Mesendoderm (in vitro differentiated cells): ENCODE data around the gene TBPL2.
"Not testable (repeated sequence)": the region's sequence is repeated elsewhere in the genome, so short reads cannot be mapped to it uniquely, and the experiment has no call there.

Experiments used
- DNase-seq: peaks from one replicate; pipeline ENCODE4 v3.0.0; 2013
- H2AK5ac ChIP-seq: 2 replicates; pipeline ENCODE4 v1.6.1; 2013; ENCODE audit warnings: low read length, inconsistent platforms
- H2BK120ac ChIP-seq: 2 replicates; pipeline ENCODE4 v1.6.1; 2013; ENCODE audit warnings: low read depth, mild to moderate bottlenecking, low read length, moderate library complexity, mixed read lengths
- H2BK15ac ChIP-seq: replicated peaks from 2 replicates; pipeline ENCODE4 v1.6.1; 2013; ENCODE audit warnings: low read depth, mild to moderate bottlenecking, moderate library complexity
- H2BK5ac ChIP-seq: 2 replicates; pipeline ENCODE4 v1.6.1; 2013; ENCODE audit warnings: low read length, inconsistent platforms
- H3K18ac ChIP-seq: 2 replicates; pipeline ENCODE4 v1.6.1; 2013; ENCODE audit warnings: mild to moderate bottlenecking, low read length, mixed read lengths
- H3K23ac ChIP-seq: one replicate; pipeline ENCODE4 v1.6.1; 2013; ENCODE audit warnings: low read length
- H3K27ac ChIP-seq: 2 replicates; pipeline ENCODE4 v1.5.1; 2013; ENCODE audit warnings: low read depth, mild to moderate bottlenecking, inconsistent platforms, low read length, moderate library complexity
- H3K27me3 ChIP-seq: 2 replicates; pipeline ENCODE4 v1.6.1; 2013; ENCODE audit warnings: low read length, control low read depth, mild to moderate bottlenecking, inconsistent platforms; ENCODE audit not compliant: insufficient read depth, poor library complexity
- H3K36me3 ChIP-seq: 2 replicates; pipeline ENCODE4 v1.6.1; 2013; ENCODE audit warnings: low read length, inconsistent platforms; ENCODE audit not compliant: control insufficient read depth, insufficient read depth
- H3K4ac ChIP-seq: one replicate; pipeline ENCODE4 v1.6.1; 2013; ENCODE audit warnings: low read depth, mild to moderate bottlenecking, low read length, moderate library complexity
- H3K4me1 ChIP-seq: 2 replicates; pipeline ENCODE4 v1.6.1; 2013; ENCODE audit warnings: low read depth, low read length, inconsistent platforms; ENCODE audit not compliant: control insufficient read depth
- H3K4me2 ChIP-seq: 2 replicates; pipeline ENCODE4 v1.6.1; 2013; ENCODE audit warnings: low read length
- H3K4me3 ChIP-seq: 2 replicates; pipeline ENCODE4 v1.5.1; 2013; ENCODE audit warnings: mild to moderate bottlenecking, low read length
- H3K56ac ChIP-seq: one replicate; pipeline ENCODE4 v1.6.1; 2013; ENCODE audit warnings: low read length
- H3K79me1 ChIP-seq: 2 replicates; pipeline ENCODE4 v1.6.1; 2013; ENCODE audit warnings: low read length, inconsistent platforms
- H3K79me2 ChIP-seq: 2 replicates; pipeline ENCODE4 v1.6.1; 2013; ENCODE audit warnings: mild to moderate bottlenecking, low read length; ENCODE audit not compliant: control insufficient read depth, insufficient read depth
- H3K9ac ChIP-seq: 2 replicates; pipeline ENCODE4 v1.6.1; 2013; ENCODE audit warnings: low read length, inconsistent platforms
- H4K5ac ChIP-seq: one replicate; pipeline ENCODE4 v1.6.1; 2013; ENCODE audit warnings: low read length
- H4K8ac ChIP-seq: one replicate; pipeline ENCODE4 v1.6.1; 2013; ENCODE audit warnings: low read depth, mild to moderate bottlenecking, control low read depth, low read length, moderate library complexity
- WGBS: extraction: QIAGEN DNeasy Blood & Tissue Kit; methylation state at CpG from one replicate; pipeline ENCODE4 v1.1.7; 2013; ENCODE audit warnings: low lambda C conversion rate, missing lambda C conversion rate; ENCODE audit not compliant: insufficient coverage; ENCODE audit errors: extremely low coverage; 5-methylcytosine and 5-hydroxymethylcytosine counted together

TBPL2 gene

DNA sequence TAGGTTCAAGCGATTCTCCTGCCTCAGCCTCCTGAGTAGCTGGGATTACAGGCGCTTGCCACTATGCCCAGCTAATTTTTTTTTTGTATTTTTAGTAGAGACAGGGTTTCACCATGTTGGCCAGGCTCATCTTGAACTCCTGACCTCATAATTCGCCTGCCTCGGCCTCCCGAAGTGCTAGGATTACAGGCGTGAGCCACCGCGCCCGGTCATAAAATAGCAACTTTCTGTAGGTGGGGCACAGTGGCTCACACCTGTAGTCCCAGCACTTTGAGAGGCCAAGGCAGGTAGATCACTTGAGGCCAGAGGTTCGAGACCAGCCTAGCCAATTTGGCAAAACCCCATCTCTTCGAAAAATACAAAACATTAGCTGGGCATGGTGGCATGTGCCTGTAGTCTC is 18.1 kb downstream of the TBPL2 start:
- H3K27me3 ChIP-seq, H3K4ac ChIP-seq, H3K27ac ChIP-seq, H3K4me3 ChIP-seq, H3K23ac ChIP-seq, H4K8ac ChIP-seq, H2BK120ac ChIP-seq, H3K79me2 ChIP-seq, H3K18ac ChIP-seq, H3K56ac ChIP-seq, H3K9ac ChIP-seq, H4K5ac ChIP-seq, H2AK5ac ChIP-seq, H3K4me1 ChIP-seq, H3K36me3 ChIP-seq, DNase-seq, H2BK15ac ChIP-seq, H3K79me1 ChIP-seq, H2BK5ac ChIP-seq, H3K4me2 ChIP-seq: not testable (repeated sequence)
- no CpG with 5 or more reads among the region's 11 CpGs for WGBS

DNA sequence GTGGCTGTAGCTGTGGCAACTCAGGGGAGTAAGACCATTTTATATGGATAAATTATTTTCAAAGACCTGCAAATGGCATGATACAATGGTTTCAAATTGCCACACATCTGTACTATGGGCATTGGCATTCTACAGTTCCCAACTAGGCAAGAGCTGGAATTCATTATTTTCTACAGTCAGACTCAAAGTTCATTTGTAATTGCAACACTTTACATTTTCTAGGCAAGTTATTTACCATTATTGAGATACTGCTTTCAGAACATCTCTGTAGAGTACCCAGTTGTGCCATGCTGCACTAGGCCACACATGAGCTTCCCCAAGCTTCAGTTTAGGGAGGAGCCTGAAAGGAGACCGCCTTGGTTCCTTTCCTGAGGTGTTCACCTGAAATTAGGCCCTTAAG is 20.8 kb downstream of the TBPL2 start:
- H3K79me2 ChIP-seq = no peaks in the 10 kb centered on the region
- H3K4me1 ChIP-seq = no peaks in the 10 kb centered on the region

DNA sequence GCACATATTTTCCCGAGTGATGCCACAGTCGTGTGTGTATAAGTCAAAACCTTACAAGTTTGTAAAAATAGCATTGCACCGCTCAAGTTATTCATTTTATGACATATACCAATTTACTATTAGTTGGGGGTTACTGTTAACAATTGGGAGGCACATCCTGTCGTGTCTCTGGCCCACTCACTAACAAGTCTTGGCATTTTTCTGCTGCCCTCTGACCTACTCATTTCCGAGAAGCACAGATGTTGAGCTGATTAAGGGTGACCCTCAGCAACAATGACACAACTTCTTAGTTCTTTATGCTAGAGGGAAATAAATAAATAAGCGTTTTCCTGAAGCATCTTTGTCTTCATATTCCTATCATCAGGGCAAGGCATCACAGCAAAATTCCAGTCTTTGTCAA is 22.0 kb downstream of the TBPL2 start:
- no peak for DNase-seq
- Histone ChIP-seq H3K4me1 (no peaks in the 10 kb centered on the region), H2BK5ac (no peak overlapping the region), H3K27me3 (no peaks in the 10 kb centered on the region), H4K8ac (no peak overlapping the region), H3K79me1 (no peaks in the 10 kb centered on the region), H3K4me2 (no peak overlapping the region), H3K18ac (no peak overlapping the region), H3K36me3 (no peaks in the 10 kb centered on the region), H3K4ac (no peak overlapping the region), H3K27ac (no peak overlapping the region), H2BK120ac (no peak overlapping the region), H3K79me2 (no peaks in the 10 kb centered on the region), H2AK5ac (no peak overlapping the region), H4K5ac (no peak overlapping the region), H3K9ac (no peak overlapping the region), H3K23ac (no peak overlapping the region), H3K56ac (no peak overlapping the region), H3K4me3 (no peak overlapping the region), H2BK15ac (no peak overlapping the region)
- no CpG with 5 or more reads among the region's 6 CpGs for WGBS

More for the DNA sequence above, 20.8 kb downstream of the TBPL2 start:
- Histone ChIP-seq H3K23ac (no peak overlapping the region), H2AK5ac (no peak overlapping the region), H2BK5ac (no peak overlapping the region), H3K56ac (no peak overlapping the region), H2BK120ac (no peak overlapping the region), H4K8ac (no peak overlapping the region), H2BK15ac (no peak overlapping the region), H3K27me3 (no peaks in the 10 kb centered on the region), H3K4me2 (no peak overlapping the region), H3K18ac (no peak overlapping the region), H3K4ac (no peak overlapping the region), H3K9ac (no peak overlapping the region), H3K36me3 (no peaks in the 10 kb centered on the region), H4K5ac (no peak overlapping the region), H3K4me3 (no peak overlapping the region), H3K79me1 (no peaks in the 10 kb centered on the region), H3K27ac (no peak overlapping the region)
- WGBS = no CpG with 5 or more reads among the region's 1 CpG
- DNase-seq = no peak

DNA sequence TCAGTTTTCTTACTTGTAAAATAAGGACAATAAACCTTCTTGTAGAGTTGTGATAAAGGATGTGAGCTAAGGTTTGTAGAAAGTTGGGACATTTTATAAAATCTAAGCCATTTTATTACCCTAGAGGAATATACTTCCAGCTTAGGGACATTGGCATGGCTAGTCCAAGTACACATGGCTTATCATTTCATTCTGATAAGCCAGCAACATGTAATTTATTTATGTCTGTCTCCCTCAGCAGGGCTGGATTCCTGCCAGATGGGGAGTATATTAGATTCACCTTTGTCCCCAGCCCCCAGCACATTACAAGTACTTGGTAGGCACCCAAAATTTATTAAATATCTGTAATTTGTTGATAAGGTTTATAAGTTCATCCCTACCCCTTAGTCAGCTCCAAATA is 22.5 kb downstream of the TBPL2 start:
- H3K27me3 ChIP-seq = no peaks in the 10 kb centered on the region
- peak; percentile 31 for DNase-seq
- H2BK5ac ChIP-seq = no peak overlapping the region
- H2AK5ac ChIP-seq = no peak overlapping the region
- no peak overlapping the region for H3K27ac ChIP-seq
- H3K79me2 ChIP-seq = no peaks in the 10 kb centered on the region
- no peak overlapping the region for H3K4me3 ChIP-seq
- no peaks in the 10 kb centered on the region for H3K79me1 ChIP-seq
- no peaks in the 10 kb centered on the region for H3K36me3 ChIP-seq
- H3K18ac ChIP-seq = no peak overlapping the region
- H4K8ac ChIP-seq = no peak overlapping the region
- H3K56ac ChIP-seq = no peak overlapping the region
- no peak overlapping the region for H3K23ac ChIP-seq
- H3K4ac ChIP-seq = no peak overlapping the region
- H3K9ac ChIP-seq = no peak overlapping the region
- H4K5ac ChIP-seq = no peak overlapping the region
- H3K4me2 ChIP-seq = no peak overlapping the region
- no peak overlapping the region for H2BK120ac ChIP-seq
- H2BK15ac ChIP-seq = no peak overlapping the region
- no peaks in the 10 kb centered on the region for H3K4me1 ChIP-seq

DNA sequence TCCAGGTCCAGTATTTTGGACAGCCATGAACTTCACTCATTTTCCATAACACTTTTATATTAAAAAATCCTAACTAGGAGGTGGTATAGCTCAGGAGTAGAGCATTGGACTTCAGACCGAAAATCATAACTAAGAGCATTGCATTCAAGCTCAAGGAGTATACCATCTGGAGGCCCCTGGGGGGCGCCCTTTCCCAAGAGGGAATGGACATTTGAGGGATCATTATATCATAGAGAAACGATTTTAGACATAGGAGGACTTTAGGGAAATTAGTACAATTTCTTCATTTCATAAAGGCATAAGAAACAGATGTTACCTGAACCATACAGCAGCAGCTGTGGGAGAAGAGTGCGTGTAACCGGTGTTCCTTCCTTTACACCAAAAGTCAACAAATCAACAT is 23.6 kb downstream of the TBPL2 start:
- Histone ChIP-seq H3K4me3 (no peak overlapping the region), H3K23ac (no peak overlapping the region), H3K9ac (no peak overlapping the region), H2BK120ac (no peak overlapping the region), H3K27me3 (no peaks in the 10 kb centered on the region), H3K4ac (no peak overlapping the region), H3K27ac (no peak overlapping the region), H3K56ac (no peak overlapping the region), H3K79me2 (no peaks in the 10 kb centered on the region), H2AK5ac (no peak overlapping the region), H3K36me3 (no peaks in the 10 kb centered on the region), H3K18ac (no peak overlapping the region), H3K79me1 (no peaks in the 10 kb centered on the region), H4K8ac (no peak overlapping the region), H3K4me1 (no peaks in the 10 kb centered on the region), H2BK5ac (no peak overlapping the region), H3K4me2 (no peak overlapping the region), H4K5ac (no peak overlapping the region), H2BK15ac (no peak overlapping the region)
- WGBS = no CpG with 5 or more reads among the region's 5 CpGs
- peak; percentile 49 for DNase-seq

DNA sequence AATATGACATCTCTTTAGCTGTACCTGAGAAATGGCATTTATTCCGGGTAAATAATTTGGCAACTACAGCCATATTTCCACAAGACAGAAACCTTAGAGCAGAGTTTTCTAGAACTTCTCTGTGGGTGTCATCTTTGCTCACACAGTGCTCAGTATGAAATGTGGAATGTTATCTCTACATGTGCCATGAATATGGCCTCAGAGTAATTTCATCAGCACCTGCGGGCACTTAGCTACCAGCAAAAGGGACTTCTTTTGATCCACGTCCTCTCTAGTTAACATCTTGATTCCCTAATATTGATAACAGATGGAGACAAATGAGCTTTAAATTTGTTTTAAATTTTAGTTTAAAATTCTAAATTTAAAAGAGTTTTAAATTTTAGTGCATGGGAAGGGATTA is 25.9 kb downstream of the TBPL2 start:
- Histone ChIP-seq H3K56ac (no peak overlapping the region), H3K27ac (no peak overlapping the region)
- DNase-seq = no peak

More for the DNA sequence above, 25.9 kb downstream of the TBPL2 start:
- H3K4me3 ChIP-seq = no peak overlapping the region
- no peaks in the 10 kb centered on the region for H3K36me3 ChIP-seq
- WGBS = no CpG with 5 or more reads among the region's 3 CpGs
- H4K5ac ChIP-seq = no peak overlapping the region
- H2AK5ac ChIP-seq = no peak overlapping the region
- peaks cover 15% of the 10 kb centered on the region for H3K79me2 ChIP-seq
- H3K27me3 ChIP-seq = no peaks in the 10 kb centered on the region
- H3K79me1 ChIP-seq = no peaks in the 10 kb centered on the region
- H3K4ac ChIP-seq = no peak overlapping the region
- H3K23ac ChIP-seq = no peak overlapping the region
- H2BK15ac ChIP-seq = no peak overlapping the region
- H3K18ac ChIP-seq = no peak overlapping the region
- no peak overlapping the region for H3K4me2 ChIP-seq
- no peak overlapping the region for H2BK120ac ChIP-seq
- H2BK5ac ChIP-seq = no peak overlapping the region
- H3K9ac ChIP-seq = no peak overlapping the region
- no peaks in the 10 kb centered on the region for H3K4me1 ChIP-seq
- H4K8ac ChIP-seq = no peak overlapping the region
